HG03103 (cell line): ENCODE results near the gene P2RY6.
A peak's percentile ranks its signal among the peaks of the same experiment; 100 is the strongest.

Experiments used
- ATAC-seq: cut with Tn5 transposase; IDR thresholded peaks from one replicate; pipeline ENCODE4 v1.9.1; 2021; ENCODE audit warnings: low read depth; ENCODE audit not compliant: unreplicated experiment

P2RY6 gene

DNA sequence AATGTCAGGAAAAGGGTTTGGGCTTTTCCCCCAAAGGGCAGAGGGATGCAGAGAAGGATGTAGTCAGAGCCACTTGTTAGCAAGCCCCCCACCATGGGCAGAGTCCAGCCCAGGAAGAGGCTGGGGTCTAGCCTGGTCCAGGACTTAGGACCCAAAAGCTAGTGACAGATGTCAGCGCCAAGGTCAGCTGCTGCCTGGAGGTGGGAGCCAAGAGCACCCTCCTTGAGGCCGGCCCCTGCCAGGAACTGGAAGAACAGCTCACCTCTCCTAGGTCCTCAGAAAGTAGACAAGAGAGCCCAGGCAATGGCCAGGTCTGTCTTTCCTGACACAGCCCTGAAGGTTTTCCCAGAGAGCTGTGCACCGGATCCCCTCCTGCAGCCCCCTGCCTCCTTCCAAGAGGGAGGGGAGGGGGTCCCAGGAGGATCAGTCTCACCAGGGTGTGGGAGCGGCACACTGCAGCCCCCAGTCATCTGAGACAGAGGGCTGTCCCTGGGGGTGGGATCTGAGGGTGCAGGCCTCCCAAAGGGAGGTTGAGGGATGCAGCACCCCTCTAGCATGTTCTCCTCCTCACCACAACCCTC is 21.3 kb downstream of the P2RY6 start:
- no peak for ATAC-seq

DNA sequence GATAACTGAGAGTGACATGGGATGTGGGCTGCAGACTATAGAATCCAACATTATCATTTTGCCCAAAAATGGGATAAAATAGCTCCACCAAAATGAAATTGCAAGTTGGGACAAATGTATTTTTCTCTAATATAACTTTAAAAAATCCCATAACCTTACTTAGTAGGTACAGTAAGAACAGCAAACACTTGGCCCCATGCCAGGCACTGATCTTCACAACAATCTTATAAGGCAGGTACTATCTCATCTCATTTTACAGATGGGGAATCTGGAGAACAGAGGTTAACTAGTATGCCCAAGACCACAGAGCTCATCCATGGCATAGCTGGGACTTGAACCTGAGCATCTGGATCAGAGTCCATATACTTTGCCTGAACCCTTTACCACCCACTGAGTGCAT is 22.5 kb downstream of the P2RY6 start:
- no peak for ATAC-seq

DNA sequence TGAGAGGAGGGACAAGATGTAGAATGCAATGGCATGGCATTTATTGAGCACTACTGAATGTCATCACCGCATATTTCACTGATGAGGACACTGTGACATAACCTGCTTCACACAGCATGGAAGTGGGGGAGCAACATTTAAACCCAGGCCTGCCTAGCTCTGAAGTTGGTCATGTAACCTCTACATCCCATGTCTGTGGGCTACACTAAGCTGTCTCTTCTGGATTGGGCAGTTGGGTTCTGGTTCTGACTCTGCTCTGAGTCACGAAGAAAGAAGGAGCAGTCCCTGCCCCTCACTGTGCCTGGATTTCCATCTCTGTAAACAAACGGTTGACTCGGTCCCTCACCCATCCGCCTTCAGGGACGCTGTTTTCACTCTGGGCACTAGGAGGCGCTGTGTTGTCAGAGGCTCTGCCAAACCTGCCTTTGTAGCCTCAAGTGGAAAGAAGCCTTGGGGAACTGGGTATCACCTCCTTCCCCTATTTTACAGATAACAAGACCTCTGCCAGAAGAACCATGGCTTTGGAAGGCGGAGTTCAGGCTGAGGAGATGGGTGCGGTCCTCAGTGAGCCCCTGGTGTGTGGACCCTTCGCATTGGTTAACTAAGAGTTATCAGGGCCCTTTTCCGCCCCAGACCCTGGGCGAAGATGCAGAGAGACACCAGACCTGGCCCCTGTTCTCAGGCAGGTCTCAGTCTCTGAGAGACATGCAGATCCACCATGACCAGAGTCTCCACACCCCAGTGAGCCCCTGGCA is 23.3 kb downstream of the P2RY6 start:
- ATAC-seq, result no peak

DNA sequence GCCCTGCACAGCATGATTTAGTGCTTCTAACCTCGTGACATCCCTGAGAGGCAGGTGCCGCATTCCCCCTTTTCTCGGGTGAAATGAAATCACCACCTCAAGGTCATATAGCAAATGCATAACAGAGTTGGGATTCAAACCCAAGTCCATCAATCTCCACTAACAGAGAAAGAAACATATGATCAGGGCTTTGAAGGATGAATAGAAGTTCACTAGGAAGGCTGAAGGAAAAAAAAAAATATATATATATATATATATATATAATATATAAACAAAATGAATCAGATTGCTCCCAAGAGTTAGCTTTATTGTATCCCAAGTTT is 23.8 kb downstream of the P2RY6 start:
- ATAC-seq, result no peak

DNA sequence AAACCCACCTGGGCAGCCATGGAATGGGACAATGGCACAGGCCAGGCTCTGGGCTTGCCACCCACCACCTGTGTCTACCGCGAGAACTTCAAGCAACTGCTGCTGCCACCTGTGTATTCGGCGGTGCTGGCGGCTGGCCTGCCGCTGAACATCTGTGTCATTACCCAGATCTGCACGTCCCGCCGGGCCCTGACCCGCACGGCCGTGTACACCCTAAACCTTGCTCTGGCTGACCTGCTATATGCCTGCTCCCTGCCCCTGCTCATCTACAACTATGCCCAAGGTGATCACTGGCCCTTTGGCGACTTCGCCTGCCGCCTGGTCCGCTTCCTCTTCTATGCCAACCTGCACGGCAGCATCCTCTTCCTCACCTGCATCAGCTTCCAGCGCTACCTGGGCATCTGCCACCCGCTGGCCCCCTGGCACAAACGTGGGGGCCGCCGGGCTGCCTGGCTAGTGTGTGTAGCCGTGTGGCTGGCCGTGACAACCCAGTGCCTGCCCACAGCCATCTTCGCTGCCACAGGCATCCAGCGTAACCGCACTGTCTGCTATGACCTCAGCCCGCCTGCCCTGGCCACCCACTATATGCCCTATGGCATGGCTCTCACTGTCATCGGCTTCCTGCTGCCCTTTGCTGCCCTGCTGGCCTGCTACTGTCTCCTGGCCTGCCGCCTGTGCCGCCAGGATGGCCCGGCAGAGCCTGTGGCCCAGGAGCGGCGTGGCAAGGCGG is 24.5 kb downstream of the P2RY6 start:
- ATAC-seq, result no peak

DNA sequence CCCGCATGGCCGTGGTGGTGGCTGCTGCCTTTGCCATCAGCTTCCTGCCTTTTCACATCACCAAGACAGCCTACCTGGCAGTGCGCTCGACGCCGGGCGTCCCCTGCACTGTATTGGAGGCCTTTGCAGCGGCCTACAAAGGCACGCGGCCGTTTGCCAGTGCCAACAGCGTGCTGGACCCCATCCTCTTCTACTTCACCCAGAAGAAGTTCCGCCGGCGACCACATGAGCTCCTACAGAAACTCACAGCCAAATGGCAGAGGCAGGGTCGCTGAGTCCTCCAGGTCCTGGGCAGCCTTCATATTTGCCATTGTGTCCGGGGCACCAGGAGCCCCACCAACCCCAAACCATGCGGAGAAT is 25.1 kb downstream of the P2RY6 start:
- ATAC-seq, result no peak

DNA sequence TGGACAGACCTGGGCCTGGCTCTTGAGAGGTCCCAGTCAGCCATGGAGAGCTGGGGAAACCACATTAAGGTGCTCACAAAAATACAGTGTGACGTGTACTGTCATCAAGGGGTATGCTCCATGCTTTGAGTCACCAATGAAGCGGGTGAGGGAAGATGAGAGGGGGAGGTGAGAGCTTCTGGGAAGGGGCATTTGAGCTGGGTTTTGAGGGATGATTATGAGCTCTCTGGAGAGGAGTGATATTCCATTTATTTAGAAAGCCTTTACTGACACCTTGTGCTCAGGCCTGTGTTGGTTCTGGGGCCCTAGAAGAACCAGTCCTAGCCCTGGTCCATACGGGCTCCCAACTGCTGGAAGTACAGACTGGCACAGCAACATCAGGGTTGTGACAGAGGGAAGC is 25.6 kb downstream of the P2RY6 start:
- ATAC-seq, result no peak

DNA sequence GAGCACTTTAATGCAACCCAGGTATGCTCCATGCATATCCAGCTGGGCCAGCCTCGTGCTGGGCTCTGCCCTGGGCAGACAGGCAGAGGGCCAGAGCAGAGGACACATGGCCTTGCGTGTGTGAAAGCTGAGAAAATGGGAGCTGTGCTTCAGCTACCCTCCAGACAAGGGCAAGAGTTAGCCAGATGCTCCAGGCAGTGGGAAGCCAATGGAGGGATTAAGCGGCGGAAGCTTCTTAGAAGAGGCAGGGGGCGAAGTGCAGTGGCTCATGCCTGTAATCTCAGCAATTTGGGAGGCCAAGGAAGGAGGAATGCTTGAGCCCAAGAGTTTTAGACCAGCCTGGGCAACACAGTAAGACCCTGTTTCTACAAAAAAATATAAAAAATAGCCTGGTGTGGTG is 26.1 kb downstream of the P2RY6 start:
- ATAC-seq, result no peak

DNA sequence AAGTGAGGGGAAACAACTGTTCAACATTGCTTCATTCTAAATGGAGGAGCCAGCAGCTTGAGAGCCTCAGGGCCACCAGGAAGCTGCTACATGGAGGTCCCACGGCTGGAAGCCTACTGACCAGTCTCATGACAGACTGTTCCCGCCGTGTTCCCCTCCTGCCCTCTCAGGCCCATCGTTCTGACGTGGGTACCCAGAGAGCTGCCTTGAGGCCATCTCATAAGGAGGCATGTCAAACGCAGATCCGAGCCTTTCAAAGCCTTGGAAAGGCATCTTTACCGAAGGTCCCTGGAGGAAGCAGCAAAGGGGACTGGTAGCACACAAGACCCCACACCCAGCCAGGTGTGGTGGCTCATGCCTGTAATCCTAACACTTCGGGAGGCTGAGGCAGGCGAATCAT is 27.6 kb downstream of the P2RY6 start:
- no peak for ATAC-seq

DNA sequence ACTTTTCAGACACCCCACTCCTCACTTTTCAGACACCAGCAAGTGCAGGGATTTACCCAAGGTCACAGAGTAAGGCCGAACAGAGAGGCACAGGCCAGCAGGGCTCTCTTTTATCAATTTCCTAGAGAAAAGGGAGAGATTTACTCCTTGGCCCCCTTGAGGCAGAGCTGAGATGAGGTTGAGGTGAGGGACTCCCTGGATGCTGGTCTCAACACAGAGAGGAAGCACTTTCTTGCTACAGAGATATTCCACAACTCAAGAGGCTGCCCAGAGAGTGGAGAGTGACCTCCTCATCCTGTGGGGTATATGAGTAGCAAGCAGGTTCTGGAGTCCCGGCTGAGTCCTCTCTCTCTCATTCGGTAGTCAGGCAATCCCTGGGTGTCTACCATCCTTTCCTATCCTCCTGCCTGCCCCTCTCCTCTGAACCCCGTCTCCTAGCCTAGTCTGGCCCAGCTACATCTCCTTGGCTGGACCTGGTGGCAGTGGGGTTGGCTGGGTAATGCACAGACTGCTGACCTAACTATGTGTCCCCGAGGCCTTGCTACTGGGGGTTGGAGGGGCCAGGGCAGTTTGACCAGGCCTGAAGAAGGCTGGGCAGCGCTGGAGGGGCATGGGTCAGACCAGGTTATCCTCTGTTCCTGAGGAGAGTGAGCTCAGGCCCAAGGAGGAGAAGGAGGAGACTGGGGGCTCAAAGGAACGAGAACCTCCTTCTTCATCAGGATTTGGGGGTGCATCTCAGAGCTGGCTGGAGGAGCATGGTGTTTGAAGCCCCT is 34.1 kb downstream of the P2RY6 start:
- no peak for ATAC-seq

DNA sequence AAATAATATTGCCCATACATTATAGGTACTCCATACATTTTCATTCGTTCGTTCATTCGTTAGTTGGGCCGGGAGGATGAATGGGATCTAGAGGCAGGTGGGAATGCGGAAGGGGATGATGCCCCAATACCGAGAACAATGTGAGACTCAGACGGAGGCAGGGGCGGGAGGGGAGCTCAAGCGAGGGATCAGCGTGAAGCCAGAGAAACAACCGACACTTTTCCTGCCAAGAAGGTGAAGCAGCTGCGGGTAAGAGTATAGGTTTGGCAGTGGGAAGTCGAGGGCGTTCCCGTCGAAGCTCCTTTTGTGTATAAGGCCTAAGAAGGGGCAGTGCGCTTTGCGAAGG is 34.8 kb downstream of the P2RY6 start:
- ATAC-seq, result no peak

DNA sequence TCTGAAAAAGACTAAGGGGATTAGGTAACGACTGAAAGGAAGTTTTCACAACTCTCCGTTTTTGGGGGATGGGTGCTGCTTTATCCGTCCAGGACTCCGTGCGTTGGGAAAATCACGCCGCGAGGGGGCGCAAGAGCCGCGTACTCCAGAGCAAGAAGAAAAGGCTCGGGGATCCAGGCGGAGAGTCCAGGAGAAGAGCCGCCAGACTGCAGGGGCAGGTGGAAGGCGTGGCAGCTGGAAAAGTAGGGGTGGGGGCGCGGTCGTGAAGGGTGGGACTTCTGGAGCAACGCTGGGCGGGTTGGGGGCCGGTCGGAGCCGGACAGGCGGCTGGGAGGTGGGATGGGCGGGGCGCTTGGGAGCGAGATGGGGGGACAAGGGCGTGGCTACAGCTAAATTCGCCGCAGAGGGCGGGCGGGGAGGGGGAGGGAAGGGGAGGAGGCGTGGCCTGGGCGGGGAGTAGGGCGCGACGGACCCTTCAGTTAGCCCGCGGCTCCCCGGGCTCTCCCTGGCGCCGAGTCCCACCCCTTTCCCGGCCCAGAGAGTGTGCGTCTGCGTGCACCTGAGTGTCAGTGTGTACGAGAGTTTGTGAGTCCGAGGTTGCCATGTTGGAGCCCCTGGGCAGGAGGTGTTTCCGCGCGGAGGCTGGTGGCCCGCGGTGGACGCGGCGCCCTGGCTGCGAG is 35.3 kb downstream of the P2RY6 start:
- ATAC-seq, result peak; percentile 53

DNA sequence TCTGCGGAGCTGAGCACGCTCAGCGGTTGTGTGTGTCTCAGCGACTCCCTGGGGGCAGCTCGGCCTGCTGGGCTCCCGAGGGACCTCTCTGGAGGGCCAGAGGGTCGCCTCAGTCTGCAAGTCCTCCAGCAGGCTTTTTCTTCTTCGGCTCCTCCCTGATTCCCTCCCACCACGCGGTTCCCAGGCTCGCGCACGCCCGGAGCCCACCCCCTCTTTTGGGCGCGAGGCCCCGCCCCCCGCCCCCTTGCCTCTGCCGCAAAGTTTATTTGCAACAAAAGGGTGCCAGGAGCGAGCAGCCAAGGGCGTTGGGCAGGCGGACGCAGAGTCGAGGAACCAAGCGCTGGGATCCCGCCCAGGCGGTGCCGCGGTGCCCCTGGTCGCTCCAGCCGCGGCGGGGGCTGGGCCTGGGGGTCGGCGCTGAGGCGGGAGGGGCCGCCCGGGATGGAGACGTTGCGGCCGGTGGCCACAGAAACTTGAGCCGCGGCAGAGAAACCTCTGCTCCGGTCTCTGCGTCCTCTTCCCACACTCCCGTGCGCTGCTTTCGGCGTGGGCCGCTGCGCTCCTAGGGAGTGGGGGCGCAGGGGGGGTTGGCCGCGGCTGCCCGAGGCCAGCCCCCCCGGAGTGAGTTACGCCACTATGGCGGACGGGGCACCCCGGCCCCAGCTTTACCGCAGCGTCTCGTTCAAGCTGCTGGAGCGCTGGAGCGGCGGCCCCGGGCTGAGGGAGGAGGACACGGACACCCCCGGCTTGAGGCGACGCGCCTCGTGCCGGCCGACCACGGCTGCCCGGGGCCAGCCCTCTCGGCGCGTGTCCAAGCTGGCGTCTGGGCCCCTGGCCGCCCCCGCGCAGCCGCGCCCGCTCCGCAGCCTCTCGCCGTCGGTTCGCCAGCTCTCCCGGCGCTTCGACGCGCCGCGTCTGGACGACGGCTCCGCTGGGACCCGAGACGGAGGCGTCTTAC is 36.1 kb downstream of the P2RY6 start, which contains the start of gene ARHGEF17:
ARHGEF17 (plus strand) TSS at position 274 of the 958 bp plus-strand sequence; CDS start at position 637, 363 bp downstream.
- ATAC-seq, result peak; percentile 8

DNA sequence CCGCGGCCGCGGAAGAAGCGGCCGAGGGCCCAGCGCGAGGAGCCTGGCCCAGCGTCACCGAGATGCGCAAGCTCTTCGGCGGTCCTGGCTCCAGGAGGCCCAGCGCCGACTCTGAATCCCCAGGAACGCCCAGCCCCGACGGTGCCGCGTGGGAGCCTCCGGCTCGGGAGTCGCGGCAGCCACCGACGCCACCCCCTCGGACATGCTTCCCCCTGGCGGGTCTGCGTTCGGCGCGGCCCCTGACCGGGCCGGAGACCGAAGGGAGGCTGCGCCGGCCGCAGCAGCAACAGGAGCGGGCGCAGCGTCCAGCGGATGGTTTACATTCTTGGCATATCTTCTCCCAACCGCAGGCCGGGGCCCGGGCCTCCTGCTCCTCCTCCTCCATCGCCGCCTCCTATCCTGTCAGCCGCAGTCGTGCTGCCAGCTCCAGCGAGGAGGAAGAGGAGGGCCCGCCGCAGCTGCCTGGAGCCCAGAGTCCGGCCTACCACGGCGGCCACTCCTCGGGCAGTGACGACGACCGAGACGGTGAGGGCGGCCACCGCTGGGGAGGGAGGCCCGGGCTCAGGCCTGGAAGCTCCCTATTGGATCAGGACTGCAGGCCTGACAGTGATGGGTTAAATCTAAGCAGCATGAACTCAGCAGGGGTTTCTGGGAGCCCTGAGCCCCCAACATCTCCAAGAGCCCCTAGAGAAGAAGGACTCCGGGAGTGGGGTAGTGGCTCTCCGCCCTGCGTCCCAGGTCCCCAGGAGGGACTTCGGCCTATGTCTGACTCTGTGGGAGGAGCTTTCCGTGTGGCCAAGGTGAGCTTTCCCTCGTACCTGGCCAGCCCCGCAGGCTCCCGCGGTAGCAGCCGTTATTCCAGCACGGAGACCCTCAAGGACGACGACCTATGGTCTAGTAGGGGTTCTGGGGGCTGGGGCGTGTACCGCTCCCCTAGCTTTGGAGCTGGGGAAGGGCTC is 37.1 kb downstream of the P2RY6 start:
- no peak for ATAC-seq

DNA sequence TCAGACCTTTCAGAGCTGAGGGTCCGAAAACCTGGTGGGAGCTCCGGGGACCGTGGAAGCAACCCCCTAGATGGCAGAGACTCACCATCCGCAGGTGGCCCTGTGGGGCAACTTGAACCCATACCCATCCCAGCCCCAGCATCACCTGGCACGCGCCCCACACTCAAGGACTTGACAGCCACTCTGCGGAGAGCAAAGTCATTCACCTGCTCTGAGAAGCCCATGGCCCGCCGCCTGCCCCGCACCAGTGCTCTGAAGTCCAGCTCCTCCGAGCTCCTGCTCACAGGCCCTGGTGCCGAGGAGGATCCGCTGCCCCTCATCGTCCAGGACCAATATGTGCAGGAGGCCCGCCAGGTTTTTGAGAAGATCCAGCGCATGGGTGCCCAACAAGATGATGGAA is 37.9 kb downstream of the P2RY6 start:
- no peak for ATAC-seq

DNA sequence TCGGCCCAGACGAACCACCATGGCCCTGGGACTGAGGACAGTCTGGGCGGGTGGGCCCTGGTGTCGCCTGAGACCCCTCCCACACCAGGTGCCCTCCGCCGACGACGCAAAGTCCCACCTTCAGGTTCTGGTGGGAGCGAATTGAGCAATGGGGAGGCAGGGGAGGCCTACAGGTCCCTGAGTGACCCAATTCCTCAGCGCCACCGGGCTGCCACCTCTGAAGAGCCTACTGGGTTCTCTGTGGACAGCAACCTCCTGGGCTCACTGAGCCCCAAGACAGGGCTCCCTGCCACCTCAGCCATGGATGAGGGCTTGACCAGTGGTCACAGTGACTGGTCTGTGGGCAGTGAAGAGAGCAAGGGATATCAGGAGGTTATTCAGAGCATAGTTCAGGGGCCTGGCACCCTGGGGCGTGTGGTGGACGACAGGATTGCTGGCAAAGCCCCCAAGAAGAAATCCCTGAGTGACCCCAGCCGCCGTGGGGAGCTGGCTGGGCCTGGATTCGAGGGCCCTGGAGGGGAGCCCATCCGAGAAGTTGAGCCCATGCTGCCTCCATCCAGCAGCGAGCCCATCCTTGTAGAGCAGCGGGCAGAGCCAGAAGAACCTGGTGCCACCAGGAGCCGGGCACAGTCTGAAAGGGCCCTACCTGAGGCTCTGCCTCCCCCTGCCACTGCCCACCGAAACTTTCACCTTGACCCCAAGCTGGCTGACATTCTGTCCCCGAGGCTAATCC is 38.7 kb downstream of the P2RY6 start:
- no peak for ATAC-seq

DNA sequence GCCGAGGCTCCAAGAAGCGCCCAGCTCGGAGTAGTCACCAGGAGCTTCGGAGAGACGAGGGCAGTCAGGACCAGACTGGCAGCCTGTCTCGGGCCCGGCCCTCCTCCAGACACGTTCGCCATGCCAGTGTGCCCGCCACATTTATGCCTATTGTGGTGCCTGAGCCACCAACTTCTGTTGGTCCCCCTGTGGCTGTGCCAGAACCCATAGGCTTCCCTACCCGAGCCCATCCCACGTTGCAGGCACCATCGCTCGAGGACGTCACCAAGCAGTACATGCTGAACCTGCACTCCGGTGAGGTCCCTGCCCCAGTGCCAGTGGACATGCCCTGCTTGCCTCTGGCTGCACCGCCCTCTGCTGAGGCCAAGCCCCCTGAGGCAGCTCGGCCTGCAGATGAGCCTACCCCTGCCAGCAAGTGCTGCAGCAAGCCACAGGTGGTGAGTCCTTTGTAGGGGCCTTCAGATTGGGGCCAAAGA is 39.3 kb downstream of the P2RY6 start:
- no peak for ATAC-seq

DNA sequence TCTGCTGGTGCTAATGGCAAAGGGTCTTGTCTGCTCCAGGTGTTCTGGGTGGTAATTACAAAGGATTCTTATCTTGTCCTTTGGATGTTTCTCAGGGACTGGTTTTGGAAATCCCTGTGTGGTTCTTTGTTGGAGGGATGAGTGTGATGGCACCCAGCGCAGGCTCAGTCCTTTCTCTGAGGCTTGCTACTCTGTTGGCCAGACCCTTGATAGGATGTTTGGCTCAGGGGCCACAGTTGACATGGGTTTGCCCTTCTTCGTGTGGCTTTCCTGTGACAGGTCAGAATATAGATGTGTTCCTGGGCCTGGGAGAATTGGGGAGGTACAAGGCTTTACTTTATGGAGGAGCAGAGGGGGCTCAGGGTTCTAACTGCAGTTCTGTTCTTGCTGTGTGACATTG is 39.9 kb downstream of the P2RY6 start:
- no peak for ATAC-seq
